ENCODE results near the gene NPB. TPM values are rescaled to one million over a fixed set of nuclear protein-coding genes. Genes with fewer than 3 reads are reported as not detected.

The NPB gene
- polyA plus RNA-seq, 1 donor (not counting 4 experiments of a cell fraction or from before 2014, with no cell fraction given) = not detected

GRCh38 chr17:81951785-81952684, 50.0 kb downstream of the NPB start:
- H3K36me3 ChIP-seq (ENCODE audit: control insufficient read depth in 2 of 2, extremely low read depth in 1 of 2, insufficient read depth in 2 of 2, low read length in 2 of 2) = no peaks in the 10 kb centered on the region
- FAIRE-seq (no peak), DNase-seq (ENCODE audit: low read depth, low spot score) (no peak)
- no peaks in the 10 kb centered on the region for H3K9me3 ChIP-seq (ENCODE audit: control insufficient read depth, low read depth, low read length)
- H3K4me3 ChIP-seq (ENCODE audit: control insufficient read depth in 2 of 3, extremely low read depth in 1 of 3, insufficient read depth in 2 of 3, low read depth in 1 of 3, low read length in 3 of 3) = no peak overlapping the region
- H2AFZ ChIP-seq (ENCODE audit: control insufficient read depth, low read length) = no peak overlapping the region
- dilution Hi-C loops (cut with MboI; ENCODE audit: extremely low pct_ligation_motif_present, low sequenced_read_pairs) = no loop called here
- H4K20me1 ChIP-seq (ENCODE audit: control insufficient read depth, extremely low read depth, insufficient read depth, low read length) = no peaks in the 10 kb centered on the region
- no peak overlapping the region for H3K27ac ChIP-seq (ENCODE audit: control insufficient read depth, insufficient read depth, low read length)
- no peak overlapping the region for H3K9ac ChIP-seq (ENCODE audit: control insufficient read depth, extremely low read depth, insufficient read depth, low read length)
- TF ChIP-seq EZH2 (IDR thresholded peaks at IDR 0.05; ENCODE audit: low read length) = no peak
- no peaks in the 10 kb centered on the region for H3K79me2 ChIP-seq (ENCODE audit: control insufficient read depth, insufficient read depth, low read length)
- no peaks in the 10 kb centered on the region for H3K9me1 ChIP-seq (ENCODE audit: control insufficient read depth, extremely low read depth, insufficient read depth, low read length)
- H3K4me2 ChIP-seq (ENCODE audit: control insufficient read depth, extremely low read depth, insufficient read depth, low read depth, low read length) = no peak overlapping the region
- no peaks in the 10 kb centered on the region for H3K4me1 ChIP-seq (ENCODE audit: control insufficient read depth, extremely low read depth, insufficient read depth, low read length)
- peaks cover 8% of the 10 kb centered on the region for H3K27me3 ChIP-seq (ENCODE audit: control insufficient read depth, extremely low read depth, insufficient read depth, low read length)

Other genes starting within 250 kb of the NPB start
- 0.24 TPM in 1 of 3 replicates, not detected in the others for gene PDE6G, start 245.7 kb upstream of the NPB start, polyA plus RNA-seq
- gene OXLD1, start 235.6 kb upstream of the NPB start, polyA plus RNA-seq = 14.7 to 37.4 TPM (median 16.3 TPM) in 3 replicates
- gene CCDC137, start 235.5 kb upstream of the NPB start, polyA plus RNA-seq = 15.4 to 22.3 TPM (median 17.2 TPM) in 3 replicates
- 46.5 to 58.3 TPM (median 48.7 TPM) in 3 replicates for gene ARL16, start 218.4 kb upstream of the NPB start, polyA plus RNA-seq
- gene HGS, start 218.2 kb upstream of the NPB start, polyA plus RNA-seq = 79.6 to 84.1 TPM (median 81.9 TPM) in 3 replicates
- gene MRPL12, start 198.9 kb upstream of the NPB start, polyA plus RNA-seq = 78.5 to 96.8 TPM (median 84.2 TPM) in 3 replicates
- gene SLC25A10, start 190.0 kb upstream of the NPB start, polyA plus RNA-seq = 12.7 to 18.0 TPM (median 15.9 TPM) in 3 replicates
- not detected in 3 replicates for gene GCGR, start 98.1 kb upstream of the NPB start, polyA plus RNA-seq
- gene MCRIP1, start 68.9 kb upstream of the NPB start, polyA plus RNA-seq = 17.7 to 29.1 TPM (median 24.4 TPM) in 3 replicates
- gene PPP1R27, start 67.2 kb upstream of the NPB start, polyA plus RNA-seq = 0.12 to 0.99 TPM in 2 of 3 replicates, not detected in the other
- gene P4HB, start 41.7 kb upstream of the NPB start, polyA plus RNA-seq = 75.2 to 149 TPM (median 110 TPM) in 3 replicates
- gene ARHGDIA, start 30.9 kb upstream of the NPB start, polyA plus RNA-seq = 51.7 to 280 TPM (median 65.7 TPM) in 3 replicates
- gene ALYREF, start 10.7 kb upstream of the NPB start, polyA plus RNA-seq = 49.6 to 84.5 TPM (median 68.3 TPM) in 3 replicates
- gene ANAPC11, start 10.5 kb upstream of the NPB start, polyA plus RNA-seq = 195 to 269 TPM (median 230 TPM) in 3 replicates
- gene PCYT2, start 9.2 kb downstream of the NPB start, polyA plus RNA-seq = 38.1 to 47.6 TPM (median 45.8 TPM) in 3 replicates
- 6.9 to 11.9 TPM (median 7.4 TPM) in 3 replicates for gene SIRT7, start 15.9 kb downstream of the NPB start, polyA plus RNA-seq
- gene MAFG, start 25.5 kb downstream of the NPB start, polyA plus RNA-seq = 8.3 to 12.1 TPM (median 9.4 TPM) in 3 replicates
- gene PYCR1, start 35.1 kb downstream of the NPB start, polyA plus RNA-seq = 22.2 to 27.9 TPM (median 27.9 TPM) in 3 replicates
- gene MYADML2, start 45.0 kb downstream of the NPB start, polyA plus RNA-seq = not detected in 3 replicates
- gene NOTUM, start 58.9 kb downstream of the NPB start, polyA plus RNA-seq = not detected in 3 replicates
- 5.2 to 8.3 TPM (median 6.7 TPM) in 3 replicates for gene ASPSCR1, start 75.4 kb downstream of the NPB start, polyA plus RNA-seq
- gene CENPX, start 120.6 kb downstream of the NPB start, polyA plus RNA-seq = 38.3 to 52.0 TPM (median 48.2 TPM) in 3 replicates
- gene LRRC45, start 121.1 kb downstream of the NPB start, polyA plus RNA-seq = 2.5 to 3.6 TPM (median 2.9 TPM) in 3 replicates
- 10.2 to 23.0 TPM (median 12.3 TPM) in 3 replicates for gene RAC3, start 129.4 kb downstream of the NPB start, polyA plus RNA-seq
- gene DCXR, start 135.5 kb downstream of the NPB start, polyA plus RNA-seq = 45.4 to 73.6 TPM (median 64.0 TPM) in 3 replicates
- gene RFNG, start 149.6 kb downstream of the NPB start, polyA plus RNA-seq = 10.2 to 25.3 TPM (median 13.6 TPM) in 3 replicates
- 60.4 to 99.3 TPM (median 81.7 TPM) in 3 replicates for gene GPS1, start 149.7 kb downstream of the NPB start, polyA plus RNA-seq
- 49.1 to 68.3 TPM (median 52.0 TPM) in 3 replicates for gene DUS1L, start 163.6 kb downstream of the NPB start, polyA plus RNA-seq
- 44.7 to 137 TPM (median 55.7 TPM) in 3 replicates for gene FASN, start 196.0 kb downstream of the NPB start, polyA plus RNA-seq